Panc1 (cell line): Measurements from ENCODE around the gene CAMK4. TPM values are rescaled to one million over a fixed set of nuclear protein-coding genes. Genes with fewer than 3 reads are reported as not detected.

Experiments
- ATAC-seq: fragments of 200-7000 bp; cut with Tn5 transposase; 2 replicates; pipeline ENCODE4 v1.9.1; 2020; ENCODE audit warnings: mild to moderate bottlenecking, moderate library complexity
- BruUV-seq: library from RNA; stranded (reverse); fragments of 400-500 nt; replicated peaks from 2 replicates; lab custom pipeline; 2021; lab: Mats Ljungman, UMichigan
- CTCF ChIA-PET: fragments of 300-600 bp; sonication (Branson Sonifier 250); formaldehyde crosslinking; loops from one replicate; lab custom pipeline; 2022; ENCODE audit warnings: antibody characterized with exemption; lab: Charles Lee
- POLR2A ChIA-PET: fragments of 300-600 bp; sonication (Branson Sonifier 250); formaldehyde crosslinking; loops from one replicate; lab custom pipeline; 2022; ENCODE audit warnings: antibody characterized with exemption; lab: Charles Lee
- DNase-seq: peaks from one replicate; pipeline ENCODE4 v3.0.0-alpha.2; 2010; ENCODE audit warnings: low read depth, low spot score
- H3K27ac ChIP-seq: 2 replicates; pipeline ENCODE4 v1.5.1; 2011; ENCODE audit warnings: mild to moderate bottlenecking, low read length, inconsistent platforms
- H3K27me3 ChIP-seq: fragments of 200-500 bp; sonication (Bioruptor generic); 2 replicates; pipeline ENCODE4 v1.6.0; 2014; ENCODE audit warnings: low read length, inconsistent platforms; ENCODE audit not compliant: control insufficient read depth, insufficient read depth
- H3K36me3 ChIP-seq: fragments of 200-500 bp; sonication (Bioruptor generic); 2 replicates; pipeline ENCODE4 v1.5.1; 2014; ENCODE audit warnings: inconsistent platforms, mild to moderate bottlenecking, low read length, moderate library complexity; ENCODE audit not compliant: control insufficient read depth, insufficient read depth
- H3K4me1 ChIP-seq: 2 replicates; pipeline ENCODE4 v1.5.1; 2011; ENCODE audit warnings: inconsistent platforms, mild to moderate bottlenecking, low read length, moderate library complexity; ENCODE audit not compliant: control insufficient read depth, insufficient read depth
- H3K4me3 ChIP-seq, 2 experiments: 2 replicates each; pipeline ENCODE4 v1.5.1; 2011 to 2012; ENCODE audit warnings: low read depth in 2 of 2, low read length in 2 of 2, mild to moderate bottlenecking in 2 of 2, inconsistent platforms in 1 of 2, moderate library complexity in 1 of 2
- H3K9me3 ChIP-seq: fragments of 200-500 bp; sonication (Bioruptor generic); 2 replicates; pipeline ENCODE4 v1.5.1; 2014; ENCODE audit warnings: low read depth, mild to moderate bottlenecking, inconsistent platforms, low read length, moderate library complexity; ENCODE audit not compliant: control insufficient read depth, insufficient read depth
- CTCF ChIP-seq: fragments of 450-650 bp; IDR thresholded peaks from 2 replicates; pipeline ENCODE4 v1.5.1; 2017; ENCODE audit warnings: mild to moderate bottlenecking
- POLR2AphosphoS5 ChIP-seq: IDR thresholded peaks from 2 replicates; pipeline ENCODE4 v1.6.1; 2012; ENCODE audit warnings: mild to moderate bottlenecking, low read depth, low read length, moderate library complexity
- REST ChIP-seq, 2 experiments: IDR thresholded peaks; 2 replicates each; pipeline ENCODE4 v1.6.1; 2011 to 2012; ENCODE audit warnings: low read depth in 2 of 2, control low read depth in 1 of 2, low read length in 1 of 2, mild to moderate bottlenecking in 1 of 2, moderate library complexity in 1 of 2; ENCODE audit not compliant: insufficient read depth in 1 of 2
- SIN3A ChIP-seq: IDR thresholded peaks from 2 replicates; pipeline ENCODE4 v1.6.1; 2012; ENCODE audit warnings: low read depth, mild to moderate bottlenecking, low read length, moderate library complexity, borderline replicate concordance; ENCODE audit not compliant: insufficient read depth
- TCF7L2 ChIP-seq: IDR thresholded peaks from 2 replicates; pipeline ENCODE4 v1.6.1; 2011; ENCODE audit warnings: mild to moderate bottlenecking, low read depth, low read length, inconsistent platforms
- in situ Hi-C: cut with HindIII; loops from 2 replicates; pipeline ENCODE4 v1.10.0; 2016; ENCODE audit warnings: low sequenced_read_pairs, low pct_unique_long_range_greater_than_20kb
- intact Hi-C: fragments of 100-400 bp; cut with micrococcal nuclease; formaldehyde crosslinking; loops from one replicate; pipeline ENCODE4 v1.10.0; 2022; ENCODE audit not compliant: unreplicated experiment
- total RNA-seq: library from RNA; stranded (reverse); gene quantifications from one replicate; pipeline ENCODE4 v1.2.1, GENCODE V29; 2021; ENCODE audit not compliant: unreplicated experiment

The CAMK4 gene
- total RNA-seq, 1 experiment from 2014 or later = 0.39 TPM

GRCh38 chr5:111348661-111349329 lies 124.6 kb downstream of the CAMK4 start:
- Histone ChIP-seq H3K4me1 (no peaks in the 10 kb centered on the region), H3K4me3 (no peak overlapping the region), H3K36me3 (no peaks in the 10 kb centered on the region), H3K9me3 (no peaks in the 10 kb centered on the region), H3K27me3 (no peaks in the 10 kb centered on the region; the same call in 1 of the 2 replicates), H3K27ac (no peak overlapping the region)
- ChIA-PET CTCF (no interaction called here), POLR2A (no interaction called here)
- ATAC-seq (no peak), DNase-seq (no peak)
- no peak for TF ChIP-seq SIN3A
- no peak for TF ChIP-seq REST (IDR thresholded peaks at IDR 0.05; ENCODE audit: insufficient read depth in 1 of 2, low read depth in 2 of 2, low read length in 1 of 2)
- BruUV-seq = no TSS peak
- in situ Hi-C loops = no loop called here
- intact Hi-C loops = no loop called here

DNA sequence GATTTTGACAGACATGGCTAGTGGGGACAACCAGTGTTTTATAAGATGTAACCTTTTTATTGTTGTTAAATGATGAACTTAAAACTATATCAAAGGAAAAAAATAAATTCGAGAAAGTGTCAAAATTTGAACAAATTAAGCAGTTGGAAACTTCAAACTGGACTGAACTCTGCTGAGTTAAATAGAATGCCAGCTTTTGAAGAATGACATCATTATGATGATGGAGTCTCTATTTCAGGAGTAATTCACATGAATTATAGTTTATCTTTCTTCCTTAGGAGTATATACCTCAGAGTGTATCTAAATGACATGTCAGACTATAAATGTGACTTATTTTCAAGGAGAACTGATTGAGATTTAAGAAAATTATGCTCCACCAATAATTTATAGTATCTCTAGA lies 125.2 kb downstream of the CAMK4 start:
- H3K36me3 ChIP-seq = no peaks in the 10 kb centered on the region
- BruUV-seq = no TSS peak
- H3K27ac ChIP-seq = no peak overlapping the region
- H3K27me3 ChIP-seq = no peaks in the 10 kb centered on the region; the same call in 1 of the 2 replicates
- intact Hi-C loops = no loop called here
- ATAC-seq = no peak
- H3K4me1 ChIP-seq = no peaks in the 10 kb centered on the region
- no peak for DNase-seq
- POLR2A ChIA-PET = no interaction called here
- in situ Hi-C loops = no loop called here
- TF ChIP-seq POLR2AphosphoS5 (no peak), TCF7L2 (no peak), CTCF (no peak), REST (IDR thresholded peaks at IDR 0.05; ENCODE audit: insufficient read depth in 1 of 2, low read depth in 2 of 2, low read length in 1 of 2) (no peak), SIN3A (no peak)
- H3K4me3 ChIP-seq = no peak overlapping the region
- CTCF ChIA-PET = no interaction called here
- no peaks in the 10 kb centered on the region for H3K9me3 ChIP-seq
